GM12874 (cell line): Measurements from ENCODE around the gene PLPP1.

Experiments used
- TF ChIP-seq, protein P1 (sequence below): IDR thresholded peaks from 2 replicates; pipeline ENCODE4 v1.5.1; 2011; ENCODE audit warnings: low read depth, mild to moderate bottlenecking, control low read depth, low read length, moderate library complexity; ENCODE audit not compliant: insufficient read depth

The PLPP1 gene

DNA sequence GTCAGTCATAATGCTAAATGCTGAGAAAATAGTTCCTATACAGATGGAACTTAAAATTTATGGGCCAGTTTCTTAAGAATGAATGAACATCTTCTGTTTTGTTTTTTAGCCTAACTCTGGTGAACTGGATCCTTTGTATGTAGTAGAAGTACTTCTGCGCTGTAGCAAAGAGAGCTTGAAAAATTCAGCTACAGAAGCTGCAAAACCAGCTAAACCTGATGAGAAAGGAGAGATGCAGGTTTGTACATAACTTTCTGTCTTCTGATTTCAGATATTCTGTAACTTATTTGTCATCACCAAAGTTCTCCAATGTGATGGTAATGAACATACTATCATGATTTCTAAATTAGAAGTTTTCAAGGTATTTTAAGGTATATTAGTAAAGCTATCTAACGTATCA lies 146.9 kb downstream of the PLPP1 start:
- TF ChIP-seq, protein P1, sequence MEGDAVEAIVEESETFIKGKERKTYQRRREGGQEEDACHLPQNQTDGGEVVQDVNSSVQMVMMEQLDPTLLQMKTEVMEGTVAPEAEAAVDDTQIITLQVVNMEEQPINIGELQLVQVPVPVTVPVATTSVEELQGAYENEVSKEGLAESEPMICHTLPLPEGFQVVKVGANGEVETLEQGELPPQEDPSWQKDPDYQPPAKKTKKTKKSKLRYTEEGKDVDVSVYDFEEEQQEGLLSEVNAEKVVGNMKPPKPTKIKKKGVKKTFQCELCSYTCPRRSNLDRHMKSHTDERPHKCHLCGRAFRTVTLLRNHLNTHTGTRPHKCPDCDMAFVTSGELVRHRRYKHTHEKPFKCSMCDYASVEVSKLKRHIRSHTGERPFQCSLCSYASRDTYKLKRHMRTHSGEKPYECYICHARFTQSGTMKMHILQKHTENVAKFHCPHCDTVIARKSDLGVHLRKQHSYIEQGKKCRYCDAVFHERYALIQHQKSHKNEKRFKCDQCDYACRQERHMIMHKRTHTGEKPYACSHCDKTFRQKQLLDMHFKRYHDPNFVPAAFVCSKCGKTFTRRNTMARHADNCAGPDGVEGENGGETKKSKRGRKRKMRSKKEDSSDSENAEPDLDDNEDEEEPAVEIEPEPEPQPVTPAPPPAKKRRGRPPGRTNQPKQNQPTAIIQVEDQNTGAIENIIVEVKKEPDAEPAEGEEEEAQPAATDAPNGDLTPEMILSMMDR, result no peak

DNA sequence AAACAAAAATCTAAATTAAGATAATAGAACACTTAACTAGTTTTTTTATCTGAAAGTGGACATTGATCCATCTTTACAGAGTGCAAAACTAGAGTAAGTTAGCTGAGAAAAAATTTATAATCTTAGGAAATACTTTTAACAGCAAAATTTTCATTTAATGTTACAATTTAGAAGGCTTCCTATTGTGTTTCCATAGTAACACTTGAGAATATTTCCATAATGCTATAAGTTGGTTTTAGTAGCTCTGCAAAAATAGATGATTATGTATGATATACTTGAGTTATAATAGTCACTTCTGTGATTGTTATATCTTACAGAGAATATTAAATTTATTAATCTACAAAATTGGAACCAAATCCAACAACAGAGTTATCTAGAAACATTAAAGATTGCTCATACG lies 148.4 kb downstream of the PLPP1 start:
- TF ChIP-seq, protein P1, result no peak

DNA sequence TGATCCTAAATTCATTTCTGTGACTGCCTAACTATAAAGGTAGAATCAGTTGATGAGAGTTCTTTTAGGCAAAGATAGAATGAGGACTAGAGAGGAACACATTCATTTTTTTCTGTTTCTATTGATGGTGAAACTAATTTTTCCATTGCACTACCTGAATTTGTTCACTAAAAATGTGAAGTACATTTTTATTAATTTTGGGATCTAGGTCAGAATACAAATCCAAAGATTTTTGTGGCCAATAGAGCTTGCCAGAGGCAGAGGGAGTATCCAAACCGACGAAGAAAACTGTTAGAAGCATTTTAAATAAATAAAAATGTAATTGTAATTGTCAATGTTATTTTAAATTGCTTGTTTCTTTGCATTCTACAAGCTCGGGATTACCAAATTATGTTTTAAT lies 148.9 kb downstream of the PLPP1 start:
- TF ChIP-seq, protein P1, result no peak

DNA sequence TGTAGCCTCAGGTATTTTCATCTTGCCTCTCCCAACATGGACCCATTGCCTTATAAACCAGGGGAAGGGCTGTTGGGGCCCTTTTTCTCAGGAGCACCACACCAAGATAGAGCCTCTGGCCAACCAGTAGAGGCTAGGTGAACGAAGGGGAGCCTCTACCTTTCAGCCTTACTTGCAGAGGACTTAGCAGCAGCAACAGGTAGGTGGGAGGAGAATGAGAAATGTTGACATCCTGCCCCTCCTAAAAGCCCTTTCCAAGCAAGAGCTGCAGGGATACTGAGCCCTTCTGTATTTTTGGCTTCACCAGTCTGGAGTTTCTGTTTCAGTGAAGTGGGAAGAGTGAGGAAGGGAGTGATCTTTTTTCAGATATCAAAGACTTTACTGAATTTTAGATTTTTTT lies 149.5 kb downstream of the PLPP1 start:
- TF ChIP-seq, protein P1, result no peak

DNA sequence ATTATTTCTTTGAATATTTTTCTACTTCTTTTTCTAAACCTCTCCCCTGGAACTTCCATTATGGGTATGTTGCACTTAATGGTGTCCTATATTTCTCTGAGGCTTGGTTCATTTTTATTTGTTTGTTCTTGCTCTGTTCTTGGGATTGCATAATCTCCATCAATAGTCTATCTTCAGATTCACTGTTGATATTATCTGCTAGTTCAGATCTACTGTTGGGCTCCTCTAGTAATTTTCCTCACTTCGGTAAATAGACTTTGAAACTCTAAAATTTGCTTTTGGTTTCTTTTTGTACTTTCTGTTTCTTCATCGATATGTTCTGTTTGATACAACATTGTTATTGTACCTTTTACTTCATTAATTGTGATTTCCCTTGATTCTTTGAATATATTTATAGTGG lies 150.7 kb downstream of the PLPP1 start:
- TF ChIP-seq, protein P1, result no peak

DNA sequence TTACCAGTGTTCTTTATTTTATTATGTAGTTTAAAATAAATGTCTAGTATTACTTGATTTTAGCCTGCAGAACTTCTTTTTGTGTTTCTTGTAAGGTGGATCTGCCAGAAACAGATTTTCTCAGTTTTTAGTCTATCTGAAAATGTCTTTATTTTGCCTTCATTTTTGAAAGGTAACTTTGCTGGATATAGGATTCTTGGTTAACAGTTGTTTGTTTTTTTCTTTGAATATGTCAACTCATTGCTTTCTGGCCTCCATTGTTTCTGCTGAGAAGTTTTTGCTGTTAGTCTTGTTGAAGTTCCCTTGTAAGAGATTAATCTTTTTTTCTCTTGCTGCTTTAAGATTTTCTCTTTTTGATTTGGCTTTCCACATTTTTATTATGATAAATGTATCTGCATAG lies 151.5 kb downstream of the PLPP1 start:
- TF ChIP-seq, protein P1, result no peak

DNA sequence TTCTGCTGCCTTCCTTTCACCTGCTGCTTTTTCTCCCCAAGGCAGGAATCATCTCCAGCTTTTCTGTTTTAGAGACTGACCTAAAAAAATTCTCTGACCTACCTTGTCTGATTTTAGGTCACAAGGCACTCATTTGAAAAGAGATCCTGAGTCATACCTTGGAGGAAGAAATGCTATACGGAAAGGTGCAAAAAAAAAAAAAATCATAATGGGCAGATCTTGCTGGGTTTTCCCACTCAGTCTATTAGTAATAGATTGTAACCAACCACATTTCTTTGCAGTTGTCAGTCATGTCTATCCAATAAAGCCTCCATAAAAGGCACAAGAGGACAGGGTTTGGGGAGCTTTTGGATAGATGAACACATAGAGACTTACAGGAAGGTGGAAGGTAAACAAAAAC lies 157.0 kb downstream of the PLPP1 start:
- TF ChIP-seq, protein P1, result no peak
